NCI-H1694 (cell line): Measurements from ENCODE around the gene CDC42EP2.

Experiments used
- DNase-seq: peaks from one replicate; lab custom pipeline; 2025; lab: John Stamatoyannopoulos, UW

The CDC42EP2 gene, protein sequence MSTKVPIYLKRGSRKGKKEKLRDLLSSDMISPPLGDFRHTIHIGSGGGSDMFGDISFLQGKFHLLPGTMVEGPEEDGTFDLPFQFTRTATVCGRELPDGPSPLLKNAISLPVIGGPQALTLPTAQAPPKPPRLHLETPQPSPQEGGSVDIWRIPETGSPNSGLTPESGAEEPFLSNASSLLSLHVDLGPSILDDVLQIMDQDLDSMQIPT

DNA sequence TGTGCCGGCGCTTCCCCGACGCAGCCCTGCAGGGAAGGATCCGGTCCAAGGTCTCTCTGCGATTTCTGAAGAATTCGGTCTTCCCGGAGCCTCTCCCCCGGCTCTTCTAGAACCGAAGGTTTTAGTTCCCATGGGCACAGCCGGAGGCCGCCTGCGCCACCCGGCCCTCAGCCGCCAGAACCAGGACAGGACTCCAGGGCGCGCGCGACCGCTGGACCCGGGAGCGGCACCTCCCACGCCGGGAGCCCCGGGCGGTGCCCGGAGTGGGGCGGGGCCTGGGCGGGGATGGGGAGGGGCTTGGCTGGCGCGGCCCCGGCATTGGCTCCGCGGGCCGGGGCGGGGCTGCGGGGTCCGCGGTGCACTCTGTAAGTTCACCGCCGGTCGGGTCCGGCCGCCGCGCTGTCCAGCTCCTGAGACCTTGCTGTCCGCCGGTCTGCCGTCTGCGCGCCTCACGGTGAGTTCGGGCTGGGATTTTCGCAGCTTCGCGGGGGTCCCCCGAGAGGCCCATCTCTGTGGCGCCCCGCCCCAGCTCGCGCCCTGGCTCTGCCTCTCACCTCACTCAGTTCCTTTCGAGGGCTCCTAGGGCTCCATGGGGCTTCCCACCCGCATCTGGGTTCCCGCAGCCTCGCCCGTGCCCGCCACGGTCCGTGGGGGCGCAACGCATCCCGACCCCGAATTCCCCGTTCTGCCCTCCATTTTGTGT is at the start of gene CDC42EP2:
Gene CDC42EP2, plus strand, starts transcription at position 366 of the 703 bp plus-strand sequence. CDS start 6,033 bp downstream, outside the sequence.
- no peak for DNase-seq

DNA sequence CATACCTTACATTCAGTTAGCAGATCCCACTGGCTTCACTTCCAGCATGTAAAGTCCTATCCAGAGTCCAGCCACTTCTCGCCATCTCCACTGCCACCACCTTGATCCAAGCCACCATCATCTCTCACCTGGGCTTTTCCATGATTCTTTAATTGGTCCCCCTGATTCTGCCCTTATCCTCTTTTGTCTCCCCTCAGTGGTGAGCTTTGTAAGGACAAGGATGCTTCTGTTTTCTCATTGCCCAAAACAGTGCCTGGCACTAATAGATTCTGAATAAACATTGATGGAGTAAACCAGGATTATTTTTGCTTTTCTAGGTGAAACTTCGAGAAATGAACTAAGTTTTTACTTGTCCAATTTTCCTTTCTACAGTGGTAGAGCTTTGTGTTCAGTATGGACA is 48.5 kb upstream of the CDC42EP2 start:
- no peak for DNase-seq

DNA sequence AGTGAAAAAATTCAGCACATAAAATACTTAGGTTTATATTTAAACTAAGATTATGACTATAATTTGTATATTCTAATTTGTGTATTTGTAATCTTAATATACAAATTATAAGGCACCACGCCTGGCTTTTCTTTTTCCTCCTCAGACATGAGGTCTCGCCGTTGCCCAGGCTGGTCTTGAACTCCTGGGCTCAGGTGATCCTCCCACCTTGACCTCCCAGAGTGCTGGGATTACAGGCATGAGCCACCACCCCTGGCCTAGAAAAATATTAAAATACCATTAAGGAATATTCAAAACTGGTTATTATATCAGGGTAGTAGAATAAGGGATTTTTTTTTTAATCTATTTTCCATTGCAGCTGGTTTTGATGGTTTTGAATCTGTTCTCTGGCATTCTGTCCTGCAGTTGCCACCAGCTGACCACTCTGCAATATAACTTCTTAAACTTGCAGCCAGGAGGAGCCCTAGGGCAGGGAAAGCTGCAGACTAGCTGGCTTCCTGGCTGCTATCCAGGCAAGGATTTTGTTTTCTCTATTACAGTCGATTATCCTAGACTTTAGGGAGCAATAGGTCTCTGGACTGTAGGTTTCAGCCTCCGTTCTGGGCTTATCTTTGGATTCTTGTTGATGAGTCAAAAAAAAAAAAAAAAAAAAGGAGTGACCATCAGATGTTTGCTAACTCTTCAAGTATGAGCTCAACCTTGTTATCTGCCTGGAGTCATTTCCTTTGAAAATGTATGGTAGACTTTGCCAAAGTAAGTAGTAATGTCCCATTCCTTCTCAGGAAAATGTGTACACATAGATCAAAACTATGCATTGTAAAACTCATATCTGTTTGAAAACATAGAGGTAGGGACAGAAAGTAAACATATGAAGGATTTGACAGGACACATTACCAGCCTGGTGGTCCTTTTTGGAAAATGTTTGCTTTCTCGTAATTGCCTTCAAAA is 39.7 kb upstream of the CDC42EP2 start:
- DNase-seq: peak; percentile 71

DNA sequence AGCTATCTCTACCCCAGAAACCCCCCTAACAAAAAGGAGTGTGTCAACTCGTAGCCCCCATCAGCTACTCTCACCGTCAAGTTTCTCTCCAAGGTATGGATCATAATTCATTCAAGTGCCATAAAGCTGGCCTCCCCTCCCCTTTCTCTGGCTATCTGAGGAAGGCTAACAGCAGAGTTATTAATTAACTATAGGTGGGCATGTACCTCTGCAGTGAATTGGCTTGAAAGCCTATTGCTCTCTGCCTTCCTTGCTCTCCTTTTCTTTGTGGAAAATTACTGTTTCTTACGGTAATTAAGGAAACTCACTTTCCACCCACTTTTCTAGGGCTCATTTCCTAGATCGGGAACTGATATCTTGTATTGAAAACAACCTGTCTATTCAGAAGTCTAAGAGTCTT is 38.8 kb upstream of the CDC42EP2 start:
- no peak for DNase-seq

DNA sequence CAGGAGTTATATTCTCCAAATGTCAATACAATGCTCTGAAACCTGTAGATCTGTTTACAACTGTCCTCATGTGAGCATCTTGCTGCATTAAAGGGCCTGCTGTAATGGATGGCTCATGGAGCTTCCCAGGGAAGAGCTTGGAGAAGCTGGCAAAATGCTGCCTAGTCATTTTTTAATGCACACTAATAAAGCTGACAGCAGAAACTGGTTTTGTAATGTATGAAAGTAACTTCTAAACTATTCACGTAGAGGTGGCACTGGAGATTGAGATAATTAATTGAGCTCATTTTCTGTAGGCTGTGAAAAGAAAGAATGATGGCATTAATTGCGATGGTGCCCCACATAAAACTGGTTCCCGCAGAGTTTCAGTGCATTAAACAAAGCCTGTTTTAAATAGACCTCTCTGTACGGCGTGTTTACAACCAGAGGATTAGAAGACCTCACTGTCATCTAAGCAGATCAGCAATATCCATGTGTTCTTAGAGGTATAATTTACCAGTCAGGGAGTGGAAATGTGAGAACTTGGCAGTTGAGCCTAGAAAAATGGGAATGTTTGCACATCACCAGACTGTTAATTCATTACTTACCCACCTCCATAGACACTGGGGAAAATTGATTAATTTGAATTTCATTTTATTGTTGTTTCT is 36.9 kb upstream of the CDC42EP2 start:
- no peak for DNase-seq

DNA sequence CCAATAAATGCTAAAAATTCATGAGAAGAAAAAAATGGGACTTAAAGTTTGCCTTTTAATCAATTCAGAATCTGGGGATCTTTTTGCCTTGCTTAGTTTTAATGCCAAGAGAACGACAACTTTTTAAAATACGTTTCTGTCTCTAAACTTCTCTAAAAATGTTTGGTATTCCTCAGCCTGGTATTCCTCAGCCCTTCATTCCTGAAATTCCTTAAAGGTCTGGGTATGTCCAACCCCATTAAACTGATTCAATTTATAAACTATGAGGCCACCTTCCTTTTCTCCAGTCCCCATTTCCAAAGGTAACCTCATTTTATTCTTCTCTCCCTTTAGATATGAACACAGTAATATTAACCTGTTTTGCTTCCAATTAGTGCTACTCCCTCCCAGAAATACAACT is 36.3 kb upstream of the CDC42EP2 start:
- no peak for DNase-seq

DNA sequence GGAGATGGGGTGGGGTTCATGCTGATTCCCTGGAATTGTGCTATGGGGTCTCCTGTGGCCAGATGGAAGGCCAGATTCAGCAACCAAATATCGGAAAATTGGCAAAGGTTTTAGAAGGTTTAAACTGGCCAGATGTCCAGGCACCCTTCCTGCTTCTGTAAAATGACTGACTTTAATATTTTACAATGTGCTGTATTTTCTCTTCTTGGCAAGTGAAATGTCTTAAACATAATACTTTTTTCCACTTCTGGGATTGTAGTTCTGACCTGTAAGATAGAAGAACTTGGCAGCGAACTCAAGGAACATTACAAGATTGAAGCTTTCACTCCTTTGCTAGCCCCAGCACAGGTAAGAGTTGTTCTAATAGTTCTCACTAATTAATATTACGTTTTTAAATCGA is 35.4 kb upstream of the CDC42EP2 start:
- no peak for DNase-seq

DNA sequence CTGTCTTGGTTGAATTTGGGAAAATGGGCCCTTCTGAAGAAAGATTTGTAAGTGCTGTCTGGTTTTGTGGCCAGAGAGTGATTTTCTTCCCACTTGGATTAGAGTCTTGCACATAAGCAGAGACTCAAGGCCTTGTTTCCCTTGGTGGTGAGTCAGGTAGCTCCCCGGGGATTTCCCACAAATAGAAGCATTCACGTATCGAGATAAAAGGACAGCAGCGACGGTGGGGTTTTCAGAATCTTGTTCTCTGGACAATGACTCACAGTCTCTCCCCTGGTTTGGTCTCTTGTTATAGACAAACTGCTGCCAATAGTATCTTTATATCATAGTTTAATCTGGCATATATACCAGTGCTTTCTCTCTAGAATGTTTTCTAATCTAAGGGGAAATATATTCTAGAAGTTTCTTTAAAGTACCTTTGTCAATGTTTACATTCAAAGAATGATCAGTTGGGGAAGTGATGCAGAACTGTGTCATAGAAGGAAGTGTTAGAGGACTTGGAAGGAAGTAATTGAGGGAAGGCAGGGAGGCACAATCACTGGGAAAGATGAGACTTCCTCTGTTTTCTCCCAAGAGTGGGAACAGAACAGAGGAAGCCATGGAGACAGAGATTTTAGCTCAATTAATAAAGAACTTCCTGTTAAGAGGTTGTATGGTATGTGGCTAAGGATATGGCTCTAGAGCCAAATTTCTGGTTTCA is 34.8 kb upstream of the CDC42EP2 start:
- no peak for DNase-seq

DNA sequence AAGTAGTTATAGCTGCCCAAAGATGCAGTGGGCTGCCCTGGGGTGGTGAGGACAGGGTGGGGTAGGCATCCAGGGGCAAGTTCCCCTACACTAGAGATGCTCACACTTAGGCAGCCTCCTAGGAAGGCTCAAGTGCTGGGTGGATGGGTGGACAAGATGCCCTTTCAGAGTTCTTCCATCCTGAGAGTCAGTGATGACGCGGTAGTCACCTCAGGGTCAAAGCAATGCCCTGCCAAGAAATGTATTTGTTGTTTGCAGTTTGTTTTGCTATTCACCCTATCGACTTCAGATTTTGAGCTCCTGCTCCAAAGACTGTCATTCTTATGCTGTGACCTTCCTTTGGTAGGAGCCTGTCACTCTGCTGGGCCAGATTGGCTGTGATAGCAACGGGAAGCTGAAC is 34.0 kb upstream of the CDC42EP2 start:
- no peak for DNase-seq

DNA sequence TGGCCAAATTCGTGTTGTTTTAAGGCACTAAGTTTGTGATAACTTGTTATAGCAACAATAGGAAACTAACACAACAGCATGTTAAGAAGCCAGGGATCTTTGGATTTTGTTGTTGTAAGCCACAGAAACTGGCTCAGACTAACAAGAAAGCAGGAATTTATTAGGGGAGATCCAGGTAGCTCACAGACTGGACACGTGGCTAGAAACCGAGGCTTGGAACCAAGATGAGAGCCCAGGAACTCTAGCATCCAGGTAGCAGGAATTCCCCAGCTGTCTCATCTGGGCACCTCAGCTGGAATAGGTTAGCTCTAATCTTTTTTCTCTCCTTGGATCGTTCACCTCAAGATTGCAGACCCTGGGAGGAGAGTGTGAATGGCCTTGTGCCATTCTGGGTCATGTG is 28.0 kb upstream of the CDC42EP2 start:
- no peak for DNase-seq

DNA sequence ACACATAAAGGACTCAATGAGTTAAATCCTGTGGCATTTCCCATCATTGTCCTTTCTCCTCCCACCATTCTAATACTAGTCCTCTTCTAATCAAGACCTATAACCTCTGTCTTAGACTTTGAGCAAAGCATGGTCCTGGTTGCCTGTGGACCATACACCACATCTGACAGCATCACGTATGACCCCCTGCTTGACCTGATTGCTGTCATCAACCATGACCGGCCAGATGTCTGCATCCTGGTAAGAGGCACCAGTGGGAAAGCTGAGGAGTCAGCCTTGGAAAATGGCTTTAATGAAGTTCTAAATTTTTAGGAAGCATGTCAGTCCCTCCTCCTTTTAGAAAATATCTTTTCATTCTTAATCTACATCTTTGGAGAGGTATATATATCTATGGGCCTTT is 27.1 kb upstream of the CDC42EP2 start:
- no peak for DNase-seq

DNA sequence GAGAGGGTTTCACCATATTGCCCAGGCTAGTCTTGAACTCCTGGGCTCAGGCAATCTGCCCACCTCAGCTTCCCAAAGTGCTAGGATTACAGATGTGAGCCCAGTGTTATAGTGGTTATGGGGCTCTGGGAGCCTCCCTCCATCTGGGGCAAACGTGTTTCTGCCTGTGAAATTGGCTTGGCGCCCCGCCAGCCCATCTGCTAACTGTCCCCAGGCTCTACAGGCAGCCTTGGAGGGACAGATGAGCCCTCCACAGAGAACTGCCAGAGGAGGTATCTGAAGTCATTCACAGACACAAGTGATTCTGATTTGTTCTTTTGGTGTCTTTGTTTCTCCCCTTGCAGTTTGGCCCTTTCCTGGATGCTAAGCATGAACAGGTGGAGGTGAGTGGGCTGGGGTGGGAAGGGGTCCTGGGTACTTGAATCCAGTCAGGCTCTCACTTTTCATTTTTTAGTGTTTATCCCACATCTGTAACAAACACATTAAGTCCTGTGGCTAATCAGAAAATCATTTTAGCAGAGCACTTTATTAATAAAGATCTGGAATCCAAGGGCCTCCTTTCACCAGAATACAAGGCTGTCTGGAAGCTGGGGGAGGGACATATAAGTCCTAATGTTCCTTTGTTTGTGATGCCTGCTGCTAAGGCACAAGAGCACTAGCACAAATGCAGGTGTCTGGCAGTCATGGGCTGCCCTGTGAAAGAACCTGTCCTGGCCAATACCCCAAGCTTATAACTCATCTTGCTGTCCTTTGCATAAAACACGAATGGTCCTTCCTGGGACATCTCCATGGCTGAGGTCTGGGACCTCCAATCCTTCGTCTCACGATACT is 25.7 kb upstream of the CDC42EP2 start:
- peak; percentile 95 for DNase-seq

DNA sequence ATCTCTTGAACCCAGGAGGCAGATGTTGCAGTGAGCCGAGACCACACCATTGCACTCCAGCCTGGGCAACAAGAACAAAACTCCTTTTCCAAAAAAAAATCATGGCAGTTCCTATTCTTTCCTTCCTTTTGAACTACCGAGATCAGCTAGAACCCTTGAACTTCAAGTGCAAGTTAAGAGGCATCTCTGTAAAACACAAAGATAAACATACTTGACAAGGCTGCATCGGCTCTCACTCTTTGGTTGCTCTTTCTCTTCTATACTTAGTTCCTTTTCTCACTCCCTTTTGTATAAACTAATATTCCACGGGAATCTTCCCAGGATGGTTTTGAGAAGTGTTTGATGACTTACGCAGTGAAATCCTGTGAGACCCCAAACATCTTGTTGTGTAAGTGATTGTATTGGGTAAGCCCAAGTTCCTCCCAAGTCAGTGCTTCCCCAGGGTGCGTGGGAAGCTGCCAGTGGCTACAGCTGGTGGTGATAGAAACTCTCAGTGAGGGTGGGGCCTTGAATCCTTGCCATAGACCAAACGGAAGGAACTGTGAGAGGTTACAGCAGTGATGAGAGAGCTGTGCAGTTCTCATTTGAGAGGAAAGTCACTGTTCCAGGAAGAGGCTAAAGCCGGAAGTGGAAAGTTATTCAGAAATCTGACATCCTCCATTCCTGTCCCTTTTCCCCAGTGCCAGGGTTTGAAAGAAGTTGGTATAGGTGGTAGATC is 24.1 kb upstream of the CDC42EP2 start:
- peak; percentile 17 for DNase-seq

DNA sequence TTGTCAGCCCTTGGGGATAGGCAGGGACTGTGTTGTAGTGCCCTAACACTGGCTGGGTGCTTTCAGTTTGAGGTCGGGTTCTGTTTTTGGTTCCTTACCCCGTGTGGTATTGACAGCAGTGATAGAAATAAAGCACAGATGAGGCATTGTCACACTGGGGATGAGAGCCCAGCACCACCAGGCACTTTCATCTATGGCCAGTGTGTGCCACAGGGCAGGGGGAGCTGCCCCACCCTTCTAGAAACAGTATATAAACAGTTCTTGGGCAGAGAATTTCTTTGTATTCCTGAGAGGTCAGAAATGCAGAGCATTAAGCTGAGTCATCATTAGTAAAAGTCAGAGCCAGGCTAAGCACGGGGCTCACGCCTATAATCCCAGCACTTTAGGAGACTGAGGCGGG is 23.1 kb upstream of the CDC42EP2 start:
- no peak for DNase-seq

DNA sequence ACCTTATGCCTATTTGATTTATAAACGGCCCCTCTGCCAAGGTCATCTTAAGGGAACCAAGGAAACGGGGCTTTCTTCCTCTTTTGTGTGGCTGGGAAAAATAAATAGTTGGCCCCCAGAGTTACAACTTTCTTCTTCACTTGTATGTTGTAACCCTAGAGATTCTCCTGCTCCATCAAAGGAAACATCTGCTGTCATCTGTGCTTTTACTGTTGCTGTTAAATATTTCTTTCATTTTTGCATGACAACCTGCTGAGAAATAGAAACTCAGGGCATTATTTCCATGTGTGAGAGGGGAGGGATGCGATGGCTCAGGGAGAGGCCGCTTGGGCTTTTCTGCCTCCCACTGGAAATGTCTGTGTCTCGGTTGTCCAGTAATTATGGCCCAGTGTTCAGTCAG is 21.8 kb upstream of the CDC42EP2 start:
- DNase-seq: no peak

DNA sequence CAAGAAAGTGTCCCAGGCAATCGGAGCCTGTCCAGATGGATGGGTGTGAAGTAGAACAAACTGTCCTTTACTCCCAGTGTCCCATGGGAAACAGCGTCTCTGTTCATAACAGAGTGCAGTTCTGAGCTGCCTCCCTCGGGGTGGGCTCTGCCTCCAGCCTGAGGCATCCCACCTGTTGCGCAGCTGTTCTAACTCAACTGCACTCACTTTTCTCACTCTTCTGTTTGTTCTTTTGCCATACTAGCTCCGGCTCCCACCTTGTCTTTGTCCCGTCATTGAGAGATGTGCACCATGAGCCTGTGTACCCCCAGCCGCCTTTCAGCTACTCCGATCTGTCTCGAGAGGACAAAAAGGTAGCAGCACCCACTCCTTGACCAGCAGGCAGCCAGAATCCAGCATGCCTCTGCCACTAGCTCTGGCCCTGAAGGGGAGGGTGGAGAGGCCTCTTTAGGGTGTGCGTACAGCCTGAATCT is 20.7 kb upstream of the CDC42EP2 start:
- no peak for DNase-seq

DNA sequence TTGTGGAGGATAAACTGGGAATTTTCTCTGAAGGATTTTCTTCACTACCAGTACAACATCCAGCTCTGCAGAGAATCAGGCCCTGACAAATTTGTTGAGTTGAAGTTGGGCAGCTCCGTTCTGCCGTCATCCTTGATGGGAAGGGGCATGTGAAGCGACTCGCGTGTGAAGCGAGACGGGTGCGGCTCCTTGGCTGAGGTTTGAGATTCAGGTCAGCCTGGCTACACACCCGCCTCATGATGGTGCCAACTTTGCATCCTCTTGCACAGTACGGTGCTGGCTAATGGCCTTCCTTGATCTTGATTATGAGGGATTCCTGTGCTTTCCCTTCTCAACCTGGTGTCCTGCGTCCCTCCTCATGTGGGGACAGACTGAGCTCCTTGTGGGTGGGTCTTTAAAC is 19.7 kb upstream of the CDC42EP2 start:
- DNase-seq: no peak

DNA sequence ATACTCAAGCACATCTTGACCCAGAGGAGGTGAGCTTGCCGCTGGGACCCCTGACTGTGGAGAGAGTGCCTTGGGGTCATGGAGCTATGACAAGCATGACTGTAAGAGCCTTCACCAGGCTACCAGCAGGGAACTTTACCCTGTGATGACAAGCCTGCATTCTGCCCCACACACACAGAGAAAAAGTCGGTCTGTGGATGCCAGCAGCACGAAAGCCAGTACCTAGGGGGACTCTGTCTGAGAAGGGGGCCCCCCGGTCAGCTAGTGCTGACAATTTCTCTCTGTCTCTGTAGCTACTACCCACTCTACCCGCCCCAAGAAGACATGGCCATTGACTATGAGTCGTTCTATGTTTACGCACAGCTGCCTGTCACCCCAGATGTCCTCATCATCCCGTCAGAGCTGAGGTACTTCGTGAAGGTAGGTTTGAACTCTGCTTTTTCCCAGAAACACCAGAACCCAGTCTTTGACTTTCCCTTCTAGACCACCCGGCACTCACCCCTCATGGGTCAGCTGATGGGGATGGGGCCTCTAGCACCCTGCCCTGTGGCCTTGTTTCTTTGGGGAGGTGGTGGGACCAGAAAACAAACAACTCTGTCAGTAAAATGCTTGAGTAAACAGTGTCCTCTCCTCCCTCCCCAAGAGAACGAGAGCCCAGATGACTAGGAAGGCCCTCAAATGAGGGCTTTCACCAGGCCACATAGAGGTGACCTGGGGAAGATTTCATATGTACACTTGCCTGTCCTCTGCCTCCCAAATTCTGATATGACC is 18.9 kb upstream of the CDC42EP2 start:
- no peak for DNase-seq

DNA sequence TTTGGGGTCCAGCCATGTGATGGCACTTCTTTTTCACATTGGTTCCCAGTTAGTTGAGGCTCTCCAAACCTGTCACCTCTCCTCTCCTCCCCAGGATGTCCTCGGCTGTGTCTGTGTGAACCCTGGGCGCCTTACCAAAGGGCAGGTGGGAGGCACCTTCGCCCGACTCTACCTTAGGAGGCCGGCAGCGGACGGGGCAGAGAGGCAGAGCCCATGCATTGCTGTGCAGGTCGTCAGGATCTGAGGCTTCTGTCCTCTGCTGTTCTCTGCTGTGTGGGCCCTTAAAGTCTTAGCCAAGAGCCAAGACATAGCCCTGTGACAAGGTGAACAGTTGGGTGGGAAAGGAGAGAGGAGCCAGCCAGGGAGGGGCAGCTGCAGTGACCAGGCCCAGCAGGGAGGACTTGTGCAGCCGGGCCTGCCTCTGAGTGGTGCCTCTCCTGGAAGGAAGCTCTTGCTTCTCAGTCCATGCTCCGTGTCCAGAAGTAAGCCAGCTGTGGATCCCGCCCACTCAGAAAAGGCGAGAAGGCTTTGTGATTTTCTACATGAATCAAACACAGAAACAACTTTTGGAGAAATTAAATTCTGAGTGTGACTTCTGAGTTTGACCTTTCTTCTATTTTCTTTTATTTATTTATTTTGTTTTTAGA is 17.5 kb upstream of the CDC42EP2 start:
- no peak for DNase-seq
